Gastroesophageal sphincter (tissue), 4 donors: Measurements from ENCODE around the gene WNK2. TPM values are rescaled to one million over a fixed set of nuclear protein-coding genes. Genes with fewer than 3 reads are reported as not detected.

Source experiments
- ATAC-seq: fragments of 150-250 bp; one replicate; pipeline ENCODE4 v1.9.1; 2016; ENCODE audit warnings: mild to moderate bottlenecking, moderate library complexity
- H3K27ac ChIP-seq, 4 donors: fragments of 200-600 bp; sonication (generic) in 3 of 4; 1 replicate in 3 of 4; 2 replicates in 1 of 4; pipeline ENCODE4 v1.5.1; 2016 to 2019
- H3K27me3 ChIP-seq: fragments of 200-600 bp; sonication (generic); one replicate; pipeline ENCODE4 v1.5.1; 2019
- H3K36me3 ChIP-seq, 2 donors: fragments of 200-600 bp; sonication (generic); one replicate each; pipeline ENCODE4 v1.5.1; 2019; ENCODE audit warnings: control low read depth in 1 of 2
- H3K4me1 ChIP-seq, 3 donors: fragments of 200-600 bp; sonication (generic); 1 replicate in 2 of 3; 2 replicates in 1 of 3; pipeline ENCODE4 v1.5.1; 2016 to 2019; ENCODE audit warnings: control low read depth in 2 of 3
- H3K4me3 ChIP-seq, 2 donors: fragments of 200-600 bp; sonication (generic); one replicate each; pipeline ENCODE4 v1.5.1; 2019; ENCODE audit warnings: mild to moderate bottlenecking in 1 of 2, moderate library complexity in 1 of 2
- H3K9me3 ChIP-seq, 3 donors: fragments of 200-600 bp; sonication (generic); one replicate each; pipeline ENCODE4 v1.5.1; 2017 to 2019; ENCODE audit warnings: control low read depth in 2 of 3
- CTCF ChIP-seq, 4 experiments: fragments of 200-600 bp in 2 of 4; fragments of 450-650 bp in 2 of 4; sonication (generic) in 1 of 4; IDR thresholded peaks; one replicate each; pipeline ENCODE4 v1.5.1; 2017 to 2019; ENCODE audit warnings: antibody characterized with exemption in 4 of 4, mild to moderate bottlenecking in 2 of 4, moderate library complexity in 2 of 4
- EP300 ChIP-seq: sonication (generic); formaldehyde crosslinking; IDR thresholded peaks from one replicate; pipeline ENCODE4 v1.6.1; 2017; ENCODE audit warnings: antibody characterized with exemption, mild to moderate bottlenecking
- POLR2A ChIP-seq, 2 donors: fragments of 450-650 bp; IDR thresholded peaks; one replicate each; pipeline ENCODE4 v1.6.1; 2017; ENCODE audit warnings: antibody characterized with exemption in 2 of 2, mild to moderate bottlenecking in 2 of 2, moderate library complexity in 1 of 2
- POLR2AphosphoS5 ChIP-seq: sonication (generic); formaldehyde crosslinking; IDR thresholded peaks from one replicate; pipeline ENCODE4 v1.6.1; 2017; ENCODE audit warnings: antibody characterized with exemption
- WGBS, 2 donors: methylation state at CpG; one replicate each; pipeline ENCODE4 v1.1.5; 2018; ENCODE audit warnings: low coverage in 1 of 2; 5-methylcytosine and 5-hydroxymethylcytosine counted together
- total RNA-seq, 4 donors: library from RNA; depleted of rRNA; stranded (reverse); fragments of >200 nt; gene quantifications; one replicate each; pipeline ENCODE4 v1.1.0, GENCODE V29; 2016

The WNK2 gene
- total RNA-seq = 100 to 1,000 TPM in 1 of 4 donors, 10 to 100 TPM in 3; 26.8 to 104 (median 48.6) TPM

GRCh38 chr9:93183663-93184431 is at the start of gene WNK2:
Gene WNK2 (plus strand): TSS chr9:93184139. CDS start chr9:93184930, 791 bp downstream.
- H3K4me3 ChIP-seq = peak within 1 kb of the TSS; percentile 77 to 87
- TF ChIP-seq POLR2AphosphoS5 = no peak
- peak in 1 of 2 donors; percentile 48 for TF ChIP-seq POLR2A (IDR thresholded peaks at IDR 0.05)
- peak within 1 kb of the TSS; percentile 30 to 88 (median 88) for H3K27ac ChIP-seq
- ATAC-seq = peak; percentile 81
- H3K36me3 ChIP-seq = no peaks in the 10 kb centered on the region
- H3K27me3 ChIP-seq = peaks cover 14% of the 10 kb centered on the region
- no peaks in the 10 kb centered on the region for H3K9me3 ChIP-seq
- H3K4me1 ChIP-seq = peaks cover 0 to 74% (median 21%) of the 10 kb centered on the region in 3 donors
- no CpG with 5 or more reads among the region's 82 CpGs for WGBS, 2 donors

- no peaks in the 10 kb centered on the region for H3K27me3 ChIP-seq
- TF ChIP-seq POLR2AphosphoS5 (no peak), EP300 (no peak), POLR2A (IDR thresholded peaks at IDR 0.05) (no peak), CTCF (IDR thresholded peaks at IDR 0.05) (no peak)
- peaks cover 3 to 59% (median 46%) of the 10 kb centered on the region in 3 donors for H3K4me1 ChIP-seq
- no peak for ATAC-seq
- H3K4me3 ChIP-seq = peak overlapping the region; percentile 76 to 78
- peak overlapping the region; percentile 47 to 98 (median 94) for H3K27ac ChIP-seq
- no peaks in the 10 kb centered on the region for H3K36me3 ChIP-seq
- H3K9me3 ChIP-seq = no peaks in the 10 kb centered on the region
- WGBS, 2 donors = 50 to 78% methylated on average over 2 to 4 of the region's 14 CpGs
These were observed 49.0 kb upstream of the WNK2 start for GRCh38 chr9:93134740-93135444.

GRCh38 chr9:93136011-93136440 is 47.9 kb upstream of the WNK2 start:
- peaks cover 3 to 48% (median 34%) of the 10 kb centered on the region in 3 donors for H3K4me1 ChIP-seq
- TF ChIP-seq POLR2AphosphoS5 = no peak
- no peak for TF ChIP-seq POLR2A (IDR thresholded peaks at IDR 0.05)
- TF ChIP-seq EP300 = no peak
- TF ChIP-seq CTCF (IDR thresholded peaks at IDR 0.05) = no peak
- H3K36me3 ChIP-seq = no peaks in the 10 kb centered on the region
- WGBS, 2 donors = 33% methylated on average over 4 of the region's 11 CpGs; no CpG with 5 or more reads in 1 of the 2 donors
- no peak for ATAC-seq
- H3K27me3 ChIP-seq = no peaks in the 10 kb centered on the region
- no peaks in the 10 kb centered on the region for H3K9me3 ChIP-seq
- peak overlapping the region in 1 of 4 donors; percentile 43 for H3K27ac ChIP-seq
- peak overlapping the region in 1 of 2 donors; percentile 22 for H3K4me3 ChIP-seq

- TF ChIP-seq POLR2A (IDR thresholded peaks at IDR 0.05) = no peak
- TF ChIP-seq POLR2AphosphoS5 = no peak
- Histone ChIP-seq H3K4me1 (peaks cover 0 to 35% (median 21%) of the 10 kb centered on the region in 3 donors), H3K27ac (no peak overlapping the region)
These were observed 46.6 kb upstream of the WNK2 start for GRCh38 chr9:93137362-93137761.

GRCh38 chr9:93138171-93138764 is 45.7 kb upstream of the WNK2 start:
- WGBS, 2 donors = 62 to 69% methylated on average over 3 to 4 of the region's 7 CpGs
- Histone ChIP-seq H3K4me1 (peaks cover 0 to 26% (median 12%) of the 10 kb centered on the region in 3 donors), H3K36me3 (no peaks in the 10 kb centered on the region), H3K9me3 (no peaks in the 10 kb centered on the region), H3K27me3 (no peaks in the 10 kb centered on the region), H3K27ac (no peak overlapping the region), H3K4me3 (no peak overlapping the region)
- TF ChIP-seq CTCF (IDR thresholded peaks at IDR 0.05) = no peak
- TF ChIP-seq EP300 = no peak
- no peak for TF ChIP-seq POLR2AphosphoS5
- no peak for TF ChIP-seq POLR2A (IDR thresholded peaks at IDR 0.05)
- ATAC-seq = no peak

More at GRCh38 chr9:93137362-93137761, 46.6 kb upstream of the WNK2 start:
- Histone ChIP-seq H3K4me3 (no peak overlapping the region), H3K9me3 (no peaks in the 10 kb centered on the region), H3K36me3 (no peaks in the 10 kb centered on the region), H3K27me3 (no peaks in the 10 kb centered on the region)
- no peak for ATAC-seq
- 91% methylated on average over 7 of the region's 11 CpGs; no CpG with 5 or more reads in 1 of the 2 donors for WGBS, 2 donors
